WTC11 (cell line): ENCODE data around the gene MYO1F. TPM values are rescaled to one million over a fixed set of nuclear protein-coding genes. Genes with fewer than 3 reads are reported as not detected.

ENCODE experiments used
- ATAC-seq: fragments of 200-7000 bp; cut with Tn5 transposase; 2 replicates; pipeline ENCODE4 v1.10.0; 2021; ENCODE audit warnings: mild to moderate bottlenecking, moderate library complexity
- CTCF ChIA-PET: fragments of 300-600 bp; sonication (Branson Sonifier 250); formaldehyde crosslinking; loops from one replicate; lab custom pipeline; 2021; ENCODE audit warnings: antibody characterized with exemption; lab: Charles Lee
- POLR2A ChIA-PET: fragments of 350-600 bp; sonication (Branson Sonifier 250); formaldehyde crosslinking; loops from one replicate; lab custom pipeline; 2021; ENCODE audit warnings: antibody characterized with exemption; lab: Charles Lee
- DNase-seq: peaks from one replicate; pipeline ENCODE4 v3.0.0; 2021; ENCODE audit warnings: low spot score
- H3K27ac Mint-ChIP-seq: 2 replicates; pipeline ENCODE4 v1.8.0; 2021; ENCODE audit warnings: mixed read lengths
- H3K27me3 Mint-ChIP-seq: 2 replicates; pipeline ENCODE4 v1.8.0; 2021; ENCODE audit warnings: low read depth, mild to moderate bottlenecking, moderate library complexity, mixed read lengths
- H3K36me3 Mint-ChIP-seq: 2 replicates; pipeline ENCODE4 v1.8.0; 2021; ENCODE audit warnings: mixed read lengths
- H3K4me1 Mint-ChIP-seq: 2 replicates; pipeline ENCODE4 v1.8.0; 2022; ENCODE audit warnings: mixed read lengths
- H3K4me3 Mint-ChIP-seq: 2 replicates; pipeline ENCODE4 v1.8.0; 2021; ENCODE audit warnings: mild to moderate bottlenecking, moderate library complexity, mixed read lengths
- H3K9me3 Mint-ChIP-seq: 2 replicates; pipeline ENCODE4 v1.8.0; 2021; ENCODE audit warnings: mixed read lengths
- ARID4B ChIP-seq: sonication (generic); formaldehyde crosslinking; IDR thresholded peaks from 2 replicates; pipeline ENCODE4 v1.8.0; 2023; ENCODE audit warnings: missing genetic modification reagents, mild to moderate bottlenecking, borderline replicate concordance
- CTCF ChIP-seq: fragments of 200-600 bp; IDR thresholded peaks from 2 replicates; pipeline ENCODE4 v1.8.0; 2022; ENCODE audit warnings: antibody characterized with exemption
- FOXP1 ChIP-seq: sonication (generic); formaldehyde crosslinking; IDR thresholded peaks from 2 replicates; pipeline ENCODE4 v1.8.0; 2022; ENCODE audit warnings: missing genetic modification reagents, mild to moderate bottlenecking, moderate library complexity, borderline replicate concordance
- FOXP4 ChIP-seq: sonication (generic); formaldehyde crosslinking; IDR thresholded peaks from 2 replicates; pipeline ENCODE4 v1.8.0; 2022; ENCODE audit warnings: mild to moderate bottlenecking, missing genetic modification reagents
- GRHL2 ChIP-seq: fragments of 250-450 bp; sonication (Bioruptor Pico); IDR thresholded peaks from 2 replicates; pipeline ENCODE4 v1.8.0; 2022; ENCODE audit warnings: mild to moderate bottlenecking, moderate library complexity; ENCODE audit not compliant: insufficient replicate concordance, severe bottlenecking
- MYBL2 ChIP-seq: sonication (generic); formaldehyde crosslinking; IDR thresholded peaks from 2 replicates; pipeline ENCODE4 v1.8.1; 2023; ENCODE audit warnings: mild to moderate bottlenecking, moderate library complexity, missing genetic modification reagents
- NFYB ChIP-seq: sonication (generic); formaldehyde crosslinking; conservative IDR thresholded peaks from 2 replicates; pipeline ENCODE4 v1.8.0; 2022; ENCODE audit warnings: low read depth, missing genetic modification reagents
- NR1H2 ChIP-seq: sonication (generic); formaldehyde crosslinking; IDR thresholded peaks from 2 replicates; pipeline ENCODE4 v1.9.0; 2021; ENCODE audit warnings: mild to moderate bottlenecking, moderate library complexity, missing genetic modification reagents
- PRRX2 ChIP-seq: fragments of 250-450 bp; sonication (Bioruptor Pico); IDR thresholded peaks from 2 replicates; pipeline ENCODE4 v1.8.0; 2021; ENCODE audit warnings: mild to moderate bottlenecking
- SP1 ChIP-seq: sonication (generic); formaldehyde crosslinking; conservative IDR thresholded peaks from 2 replicates; pipeline ENCODE4 v1.8.1; 2022; ENCODE audit warnings: missing genetic modification reagents
- TP53 ChIP-seq: sonication (generic); formaldehyde crosslinking; IDR thresholded peaks from 2 replicates; pipeline ENCODE4 v1.8.1; 2023; ENCODE audit warnings: mild to moderate bottlenecking, missing genetic modification reagents
- USF1 ChIP-seq: sonication (generic); formaldehyde crosslinking; IDR thresholded peaks from 2 replicates; pipeline ENCODE4 v1.8.0; 2022; ENCODE audit warnings: mild to moderate bottlenecking, missing genetic modification reagents
- ZBTB43 ChIP-seq: sonication (generic); formaldehyde crosslinking; IDR thresholded peaks from 2 replicates; pipeline ENCODE4 v1.8.1; 2023; ENCODE audit warnings: mild to moderate bottlenecking, missing genetic modification reagents
- ZMAT4 ChIP-seq: fragments of 250-450 bp; sonication (Bioruptor Pico); IDR thresholded peaks from 2 replicates; pipeline ENCODE4 v1.9.0; 2021; ENCODE audit warnings: mild to moderate bottlenecking
- ZNF219 ChIP-seq: sonication (generic); formaldehyde crosslinking; IDR thresholded peaks from 2 replicates; pipeline ENCODE4 v1.8.0; 2023; ENCODE audit warnings: missing genetic modification reagents, mild to moderate bottlenecking, borderline replicate concordance
- ZNF232 ChIP-seq: sonication (generic); formaldehyde crosslinking; IDR thresholded peaks from 2 replicates; pipeline ENCODE4 v1.8.0; 2022; ENCODE audit warnings: mild to moderate bottlenecking, missing genetic modification reagents
- ZNF263 ChIP-seq: sonication (generic); formaldehyde crosslinking; IDR thresholded peaks from 2 replicates; pipeline ENCODE4 v1.8.1; 2022; ENCODE audit warnings: low read depth, mild to moderate bottlenecking, moderate library complexity, missing genetic modification reagents
- ZNF396 ChIP-seq: fragments of 250-450 bp; sonication (Bioruptor Pico); IDR thresholded peaks from 2 replicates; pipeline ENCODE4 v1.8.0; 2021; ENCODE audit warnings: mild to moderate bottlenecking, moderate library complexity, borderline replicate concordance
- total RNA-seq: library from RNA; stranded (reverse); gene quantifications from 3 replicates; pipeline ENCODE4 v1.2.3, GENCODE V29; 2021
- TF ChIP-seq, protein P1 (sequence below): sonication (generic); formaldehyde crosslinking; IDR thresholded peaks from 2 replicates; pipeline ENCODE4 v1.8.1; 2023; ENCODE audit warnings: mild to moderate bottlenecking, missing genetic modification reagents, borderline replicate concordance

The MYO1F gene
- total RNA-seq, 1 experiment from 2014 or later = 2.8 TPM

DNA sequence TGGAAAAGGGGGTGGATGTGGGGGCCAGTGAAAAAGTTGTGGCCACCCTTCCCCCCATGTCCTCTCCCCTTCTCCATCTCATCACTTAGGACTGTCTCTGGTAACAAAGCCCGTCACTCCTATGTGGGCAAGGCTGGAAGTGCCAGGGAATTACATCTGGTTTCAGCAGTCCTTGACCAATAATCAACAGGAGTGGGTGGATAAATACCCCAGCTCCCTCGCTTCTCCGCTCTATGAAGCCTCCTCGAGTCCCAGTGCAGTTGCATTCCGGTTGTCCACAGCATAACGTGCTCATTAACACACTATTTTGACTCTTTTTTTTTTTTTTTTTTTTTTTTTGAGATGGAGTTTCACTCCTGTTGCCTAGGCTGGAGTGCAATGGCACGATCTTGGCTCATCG, 31.5 kb downstream of the MYO1F start:
- ChIA-PET POLR2A (interaction anchor here (0.7 kb wide), 1 partner anchor 1731 kb away, joined by 10 read pairs; no protein-coding TSS in a partner anchor), CTCF (interaction anchor here (0.8 to 1.7 kb wide), 3 partner anchors 33 to 41 kb away, joined by 3 to 9 read pairs (median 4); no protein-coding TSS in a partner anchor)
- no peaks in the 10 kb centered on the region for H3K4me1 Mint-ChIP-seq

DNA sequence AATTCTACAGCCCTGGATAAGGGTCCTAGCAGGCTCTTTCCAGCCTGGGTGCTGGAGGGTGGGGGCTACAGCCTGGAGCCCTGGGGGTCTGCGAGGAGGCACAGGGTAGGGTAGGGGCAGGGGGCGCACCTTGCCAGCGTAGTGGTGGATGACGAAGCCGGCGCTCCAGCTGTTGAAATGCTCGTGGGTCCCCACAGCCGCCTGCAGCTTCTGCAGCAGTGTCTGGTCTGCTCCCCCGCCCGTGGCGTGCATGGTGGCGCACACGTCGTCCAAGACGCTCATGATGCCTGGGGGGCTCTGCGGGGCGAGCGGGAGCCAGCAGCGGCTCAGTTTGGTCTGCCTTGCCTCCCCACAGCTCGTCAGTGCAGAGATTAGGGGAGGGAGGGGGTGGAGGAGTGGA, 33.1 kb downstream of the MYO1F start:
- H3K9me3 Mint-ChIP-seq = no peaks in the 10 kb centered on the region
- CTCF ChIA-PET = interaction anchor here (1.7 to 5.1 kb wide), 2 partner anchors 35 to 42 kb away, joined by 4 to 30 read pairs; no protein-coding TSS in a partner anchor
- POLR2A ChIA-PET = interaction anchor here (0.6 kb wide), 1 partner anchor 228 kb away, joined by 4 read pairs; no protein-coding TSS in a partner anchor
- DNase-seq (no peak), ATAC-seq (no peak)
- H3K27me3 Mint-ChIP-seq = no peaks in the 10 kb centered on the region
- no peak overlapping the region for H3K27ac Mint-ChIP-seq
- no peak overlapping the region for H3K4me3 Mint-ChIP-seq
- H3K4me1 Mint-ChIP-seq = no peaks in the 10 kb centered on the region
- H3K36me3 Mint-ChIP-seq = peaks cover 14% of the 10 kb centered on the region
- TF ChIP-seq FOXP1 (no peak), ZMAT4 (CRISPR knock-in tag) (no peak), GRHL2 (no peak), ARID4B (CRISPR knock-in tag) (no peak), ZNF219 (CRISPR knock-in tag) (no peak), MYBL2 (CRISPR knock-in tag) (no peak), TP53 (CRISPR knock-in tag) (no peak), CTCF (no peak), ZNF263 (CRISPR knock-in tag) (no peak), NFYB (CRISPR knock-in tag) (no peak), ZNF232 (CRISPR knock-in tag) (no peak), SP1 (CRISPR knock-in tag) (no peak), ZBTB43 (CRISPR knock-in tag) (no peak), USF1 (CRISPR knock-in tag) (no peak), NR1H2 (CRISPR knock-in tag) (no peak)
- TF ChIP-seq, protein P1, sequence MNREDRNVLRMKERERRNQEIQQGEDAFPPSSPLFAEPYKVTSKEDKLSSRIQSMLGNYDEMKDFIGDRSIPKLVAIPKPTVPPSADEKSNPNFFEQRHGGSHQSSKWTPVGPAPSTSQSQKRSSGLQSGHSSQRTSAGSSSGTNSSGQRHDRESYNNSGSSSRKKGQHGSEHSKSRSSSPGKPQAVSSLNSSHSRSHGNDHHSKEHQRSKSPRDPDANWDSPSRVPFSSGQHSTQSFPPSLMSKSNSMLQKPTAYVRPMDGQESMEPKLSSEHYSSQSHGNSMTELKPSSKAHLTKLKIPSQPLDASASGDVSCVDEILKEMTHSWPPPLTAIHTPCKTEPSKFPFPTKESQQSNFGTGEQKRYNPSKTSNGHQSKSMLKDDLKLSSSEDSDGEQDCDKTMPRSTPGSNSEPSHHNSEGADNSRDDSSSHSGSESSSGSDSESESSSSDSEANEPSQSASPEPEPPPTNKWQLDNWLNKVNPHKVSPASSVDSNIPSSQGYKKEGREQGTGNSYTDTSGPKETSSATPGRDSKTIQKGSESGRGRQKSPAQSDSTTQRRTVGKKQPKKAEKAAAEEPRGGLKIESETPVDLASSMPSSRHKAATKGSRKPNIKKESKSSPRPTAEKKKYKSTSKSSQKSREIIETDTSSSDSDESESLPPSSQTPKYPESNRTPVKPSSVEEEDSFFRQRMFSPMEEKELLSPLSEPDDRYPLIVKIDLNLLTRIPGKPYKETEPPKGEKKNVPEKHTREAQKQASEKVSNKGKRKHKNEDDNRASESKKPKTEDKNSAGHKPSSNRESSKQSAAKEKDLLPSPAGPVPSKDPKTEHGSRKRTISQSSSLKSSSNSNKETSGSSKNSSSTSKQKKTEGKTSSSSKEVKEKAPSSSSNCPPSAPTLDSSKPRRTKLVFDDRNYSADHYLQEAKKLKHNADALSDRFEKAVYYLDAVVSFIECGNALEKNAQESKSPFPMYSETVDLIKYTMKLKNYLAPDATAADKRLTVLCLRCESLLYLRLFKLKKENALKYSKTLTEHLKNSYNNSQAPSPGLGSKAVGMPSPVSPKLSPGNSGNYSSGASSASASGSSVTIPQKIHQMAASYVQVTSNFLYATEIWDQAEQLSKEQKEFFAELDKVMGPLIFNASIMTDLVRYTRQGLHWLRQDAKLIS (CRISPR knock-in tag) = no peak

More for the DNA sequence above, 31.5 kb downstream of the MYO1F start:
- DNase-seq = no peak
- Mint-ChIP-seq H3K27me3 (peaks cover 4% of the 10 kb centered on the region; the same call in 1 of the 2 replicates), H3K4me3 (no peak overlapping the region), H3K36me3 (peaks cover 14% of the 10 kb centered on the region), H3K27ac (no peak overlapping the region), H3K9me3 (no peaks in the 10 kb centered on the region)
- no peak for ATAC-seq
- TF ChIP-seq ZNF396 (CRISPR knock-in tag) = no peak
- no peak for TF ChIP-seq PRRX2 (CRISPR knock-in tag)
- TF ChIP-seq FOXP4 (CRISPR knock-in tag) = no peak
